ENCODE data around the gene CHMP4A.

The CHMP4A gene

DNA sequence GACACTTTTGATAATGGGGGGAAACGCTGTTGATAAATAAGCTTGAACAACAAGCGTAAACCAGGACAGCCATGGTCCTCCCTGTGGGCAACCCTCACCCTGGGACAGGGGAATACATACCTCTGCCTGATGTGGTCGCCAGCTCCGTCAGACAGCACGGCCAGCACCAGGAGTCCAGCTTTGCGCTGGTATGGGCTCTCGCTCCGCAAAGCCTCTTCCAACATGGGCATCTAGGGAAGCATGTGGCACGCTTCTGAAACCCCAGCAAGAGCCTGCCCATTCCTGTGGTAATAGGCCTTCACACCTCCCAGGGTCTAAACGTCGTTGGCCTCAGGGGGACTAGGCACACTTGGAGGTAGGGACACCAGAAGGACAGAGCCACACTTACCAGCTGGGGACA lies 27.5 kb downstream of the CHMP4A start:
- no peak for DNase-seq
- intact Hi-C loops (cut with DNase I) = no loop called here

DNA sequence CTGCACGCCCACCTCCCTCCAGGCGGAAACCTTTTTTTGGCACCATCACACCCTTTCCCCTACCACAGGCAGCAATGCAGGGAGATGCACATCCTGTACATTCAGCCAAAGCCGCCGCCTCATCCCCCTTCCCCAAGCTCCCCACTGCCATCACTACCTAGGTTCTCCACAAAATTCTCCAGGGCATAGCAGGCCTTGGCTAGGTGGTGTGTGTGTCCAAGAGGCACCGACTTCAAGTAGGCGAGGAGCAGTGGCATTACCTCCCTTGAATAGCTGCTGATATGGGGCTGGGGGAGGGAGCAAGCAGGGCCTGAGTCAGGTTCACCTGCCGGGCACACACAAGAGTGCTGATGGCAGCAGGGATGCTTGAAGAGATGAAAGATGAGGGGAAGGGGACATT lies 28.3 kb downstream of the CHMP4A start:
- DNase-seq = no peak
- intact Hi-C loops (cut with DNase I) = no loop called here

- no peak for DNase-seq
- intact Hi-C loops (cut with DNase I) = no loop called here
These were observed 29.0 kb downstream of the CHMP4A start for GRCh38 chr14:24184104-24184970.

DNA sequence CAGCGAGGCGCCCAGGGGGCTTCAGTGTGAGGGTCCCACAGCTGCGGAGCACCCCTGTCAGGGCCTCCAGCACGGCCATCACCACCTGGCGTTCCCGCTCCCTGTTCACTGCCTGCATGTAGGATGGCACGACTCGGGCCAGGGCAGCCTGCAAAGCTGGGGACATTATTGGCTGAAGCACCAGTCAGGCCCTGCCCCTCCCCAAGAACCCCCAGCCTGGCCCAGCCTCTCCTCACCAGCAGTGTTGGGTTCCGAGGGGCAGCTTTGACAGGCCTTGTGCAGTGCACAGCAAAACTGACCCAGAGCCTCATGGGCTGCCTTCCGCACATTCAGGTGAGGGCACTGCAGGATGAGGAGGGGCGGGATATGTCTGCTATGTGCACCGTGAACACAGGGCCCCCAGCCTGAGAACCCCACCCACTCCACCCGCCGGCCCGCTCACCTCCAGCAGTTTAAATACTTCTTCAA lies 30.2 kb downstream of the CHMP4A start:
- intact Hi-C loops (cut with DNase I) = no loop called here
- DNase-seq = peak in 1 of 42 donors; percentile 18

- DNase-seq = no peak
- intact Hi-C loops (cut with DNase I) = no loop called here
These were observed 31.0 kb downstream of the CHMP4A start for GRCh38 chr14:24182110-24182882.

DNA sequence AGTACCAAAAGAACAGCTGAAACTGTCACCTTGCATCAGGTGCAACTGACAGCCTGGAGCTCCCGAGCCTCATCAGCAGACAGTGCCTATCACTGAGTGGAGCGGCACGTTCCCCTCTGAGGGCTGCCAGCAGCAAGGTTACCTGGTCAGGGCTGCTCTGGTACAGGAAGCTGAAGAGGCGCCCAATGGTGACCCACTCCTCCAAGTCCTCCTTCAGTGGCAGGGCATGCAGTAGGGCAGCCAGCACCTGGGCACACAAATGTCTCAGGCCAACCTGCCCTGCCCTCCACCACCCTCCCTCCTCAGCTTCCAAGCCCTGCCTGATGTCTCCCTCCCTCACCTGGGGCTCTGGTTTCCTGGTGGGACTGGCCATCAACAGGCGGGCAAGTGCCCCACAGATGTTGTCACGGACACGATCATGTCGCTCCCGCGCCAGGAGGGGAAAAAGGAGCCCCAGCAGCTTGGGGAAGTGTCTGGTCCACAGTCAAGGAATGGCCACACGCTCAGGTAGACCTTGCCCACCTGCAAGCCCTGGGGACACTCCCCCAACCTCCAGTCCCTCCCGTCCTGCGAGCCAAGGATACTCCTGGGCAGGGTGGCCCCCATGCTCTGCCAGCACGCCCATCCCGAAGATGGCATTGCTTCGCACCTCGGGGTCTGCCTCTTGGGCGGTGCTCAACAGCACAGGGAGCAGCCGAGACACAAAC lies 31.8 kb downstream of the CHMP4A start:
- intact Hi-C loops (cut with DNase I) = no loop called here
- DNase-seq = no peak

DNA sequence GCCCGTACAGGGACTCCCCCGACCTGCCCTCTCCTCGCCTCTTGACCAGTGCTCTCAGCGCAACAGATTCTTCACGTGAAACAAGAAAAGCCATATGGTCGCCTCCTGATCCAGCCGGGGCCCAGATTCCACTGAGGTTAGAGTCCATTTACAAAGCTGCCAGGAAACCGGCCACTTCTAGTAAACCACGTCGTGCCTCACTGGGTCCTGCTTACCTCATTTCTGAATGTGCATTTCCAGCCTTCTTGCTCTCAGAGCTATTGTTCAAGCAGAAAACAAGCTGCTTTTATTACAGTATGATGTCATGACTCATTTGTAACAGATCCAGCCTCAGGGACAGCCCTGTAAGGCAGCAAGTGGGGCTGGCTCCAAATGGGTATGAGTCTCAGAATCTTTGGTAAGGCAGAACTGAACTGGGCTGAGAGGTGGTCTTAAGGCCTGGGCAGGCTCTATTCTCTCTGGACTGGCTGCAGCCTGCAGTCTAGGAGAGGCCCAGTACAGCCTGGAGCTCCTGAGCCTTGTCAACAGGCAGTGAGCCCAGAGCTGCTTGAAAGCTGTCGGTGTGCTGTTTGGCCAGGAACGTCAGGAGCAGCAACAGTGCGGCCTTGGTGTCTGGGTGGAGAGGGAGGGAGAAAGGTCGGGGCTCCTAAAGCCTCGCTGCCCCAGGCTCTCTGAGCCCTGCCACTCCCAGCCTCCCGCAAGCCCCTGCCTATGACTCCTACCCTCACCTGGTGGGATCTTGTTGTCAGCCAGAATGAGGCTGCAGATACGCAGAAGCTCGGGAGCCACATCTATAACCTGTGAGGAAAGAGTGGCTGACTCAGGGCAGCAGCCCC lies 33.1 kb downstream of the CHMP4A start:
- peak in 6 of 42 donors; percentile 33 to 72 (median 38) for DNase-seq

DNA sequence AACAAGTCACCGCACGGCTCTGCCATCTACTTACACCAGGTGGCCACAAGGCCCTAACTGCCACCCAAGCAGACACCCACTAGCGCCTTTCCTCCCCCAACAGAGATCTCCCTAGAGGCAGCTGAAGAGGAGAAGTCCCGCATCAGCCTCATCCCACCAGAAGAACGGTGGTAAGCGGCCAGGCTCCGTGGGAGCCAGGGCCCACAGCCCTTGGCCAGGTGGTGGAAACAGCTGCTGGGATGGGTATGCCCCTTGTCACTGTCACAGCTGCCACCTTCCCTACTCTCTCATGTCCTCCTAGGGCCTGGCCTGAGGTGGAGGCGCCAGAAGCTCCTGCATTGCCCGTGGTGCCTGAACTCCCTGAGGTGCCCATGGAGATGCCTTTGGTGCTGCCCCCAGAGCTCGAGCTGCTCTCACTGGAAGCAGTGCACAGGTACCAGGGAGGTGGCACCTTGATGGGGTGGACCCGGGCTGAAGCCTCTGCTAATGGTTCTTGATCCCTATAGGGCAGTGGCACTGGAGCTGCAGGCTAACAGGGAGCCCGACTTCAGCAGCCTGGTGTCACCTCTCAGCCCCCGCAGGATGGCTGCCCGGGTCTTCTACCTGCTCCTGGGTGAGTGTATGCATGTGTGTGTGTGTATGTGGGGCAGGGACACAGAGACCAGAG lies 33.9 kb downstream of the CHMP4A start:
- DNase-seq = no peak
- intact Hi-C loops (cut with DNase I) = no loop called here

More for the DNA sequence above, 33.1 kb downstream of the CHMP4A start:
- intact Hi-C loops (cut with DNase I) = no loop called here

DNA sequence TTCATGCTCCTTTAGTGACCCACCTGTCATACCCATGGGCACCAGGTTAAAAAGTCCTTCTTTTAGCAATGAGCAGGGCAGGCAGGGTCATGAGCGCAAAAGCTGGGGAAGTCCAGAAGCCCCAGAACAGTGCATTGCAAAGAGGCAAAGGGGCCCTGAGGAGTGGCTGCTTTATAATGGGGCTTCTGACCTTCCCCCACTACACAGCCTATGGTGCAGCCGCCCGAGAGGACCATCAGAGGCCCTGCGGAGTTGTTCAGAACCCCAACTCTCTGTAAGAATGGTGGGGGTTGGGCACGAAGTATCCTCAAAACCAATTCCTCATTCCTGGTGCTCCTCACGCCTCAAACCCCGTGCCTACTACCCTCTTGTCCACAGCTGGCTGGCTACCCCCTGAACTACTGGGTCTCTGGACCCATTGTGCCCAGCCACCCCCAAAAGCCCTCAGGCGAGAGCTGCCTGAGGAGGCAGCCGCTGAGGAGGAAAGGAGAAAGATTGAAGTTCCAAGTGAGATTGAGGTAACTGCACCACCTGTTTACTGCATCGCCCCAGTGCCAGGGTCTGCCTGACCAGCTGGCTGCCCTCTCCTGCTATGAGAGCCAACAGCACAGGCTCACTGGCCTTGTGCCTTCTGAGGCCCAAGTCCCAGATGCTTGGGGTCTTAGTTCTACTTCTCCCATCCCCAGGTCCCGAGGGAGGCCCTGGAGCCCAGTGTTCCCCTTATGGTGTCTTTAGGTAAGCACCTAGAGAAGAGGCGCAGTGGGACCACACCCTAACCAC lies 34.7 kb downstream of the CHMP4A start:
- intact Hi-C loops (cut with DNase I) = no loop called here
- no peak for DNase-seq

DNA sequence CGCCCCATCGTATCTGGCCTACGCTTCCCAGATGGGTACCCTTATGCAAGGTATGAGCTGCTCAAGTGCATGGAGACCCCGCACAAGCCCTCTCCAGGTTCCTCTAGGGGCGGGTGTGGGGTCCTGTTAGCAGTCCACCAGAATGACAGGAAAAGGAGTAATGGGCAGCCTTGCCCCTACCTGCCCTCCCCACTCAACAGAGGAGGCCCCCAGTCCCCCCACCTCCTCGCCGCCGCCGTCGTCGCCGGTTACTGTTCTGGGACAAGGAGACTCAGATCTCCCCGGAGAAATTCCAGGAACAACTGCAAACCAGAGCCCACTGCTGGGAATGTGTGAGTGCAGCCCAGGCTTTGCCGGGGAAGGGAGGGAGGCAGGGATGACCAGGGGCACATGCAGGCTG lies 35.4 kb downstream of the CHMP4A start:
- DNase-seq = no peak
- intact Hi-C loops (cut with DNase I) = no loop called here

DNA sequence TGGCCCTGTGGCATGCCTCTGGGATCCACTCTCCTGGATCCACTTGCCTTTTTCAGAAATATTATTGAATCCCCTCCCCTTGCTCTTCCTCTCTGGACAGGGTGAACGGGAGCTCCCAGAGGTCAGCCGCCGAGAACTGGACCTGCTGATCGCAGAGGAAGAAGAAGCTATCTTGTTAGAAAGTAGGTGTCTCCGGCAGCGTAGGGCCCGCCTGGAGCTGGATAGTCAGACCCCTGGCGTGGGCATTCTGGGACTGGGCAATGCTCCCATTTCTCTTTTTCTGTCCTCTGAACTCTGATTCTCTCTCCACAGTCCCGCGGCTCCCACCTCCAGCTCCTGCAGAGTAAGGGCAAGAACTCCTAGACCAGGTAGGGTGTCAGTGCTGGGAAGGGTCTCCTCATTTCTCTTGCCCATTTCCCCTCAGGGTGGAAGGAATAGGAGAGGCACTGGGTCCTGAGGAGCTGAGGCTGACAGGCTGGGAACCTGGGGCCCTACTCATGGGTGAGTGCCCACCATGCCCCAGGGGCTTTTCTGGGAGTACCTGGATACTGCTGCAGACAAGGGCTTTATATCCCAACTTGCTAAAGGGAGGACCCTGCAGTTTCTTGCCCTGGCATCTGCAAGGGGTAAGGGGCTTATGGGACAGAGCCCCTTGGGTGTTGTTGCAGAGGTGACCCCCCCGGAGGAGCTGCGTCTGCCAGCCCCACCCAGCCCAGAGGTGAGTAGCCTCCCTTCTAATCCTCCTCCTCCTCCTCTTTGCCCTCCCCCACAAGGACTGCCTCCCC lies 36.1 kb downstream of the CHMP4A start:
- no peak for DNase-seq
- intact Hi-C loops (cut with DNase I) = no loop called here

DNA sequence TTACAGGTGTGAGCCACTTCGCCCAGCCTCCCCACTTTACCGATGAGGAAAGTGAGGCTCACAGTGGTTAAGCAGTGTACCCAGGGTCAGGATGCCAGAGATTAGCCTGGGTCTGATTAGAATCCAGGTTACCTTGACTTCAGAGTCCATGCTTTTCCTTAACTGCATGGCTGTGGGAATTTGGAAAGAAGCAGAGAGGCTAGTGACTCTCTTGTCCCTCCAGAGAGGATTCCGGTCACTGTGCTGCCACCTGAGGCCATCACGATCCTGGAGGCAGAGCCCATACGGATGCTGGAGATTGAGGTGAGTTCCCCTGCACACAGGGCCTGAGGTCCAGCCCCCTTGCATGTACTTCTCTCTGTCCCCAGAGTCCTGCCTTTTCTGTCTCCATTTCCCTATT lies 36.7 kb downstream of the CHMP4A start:
- intact Hi-C loops (cut with DNase I) = no loop called here
- no peak for DNase-seq

DNA sequence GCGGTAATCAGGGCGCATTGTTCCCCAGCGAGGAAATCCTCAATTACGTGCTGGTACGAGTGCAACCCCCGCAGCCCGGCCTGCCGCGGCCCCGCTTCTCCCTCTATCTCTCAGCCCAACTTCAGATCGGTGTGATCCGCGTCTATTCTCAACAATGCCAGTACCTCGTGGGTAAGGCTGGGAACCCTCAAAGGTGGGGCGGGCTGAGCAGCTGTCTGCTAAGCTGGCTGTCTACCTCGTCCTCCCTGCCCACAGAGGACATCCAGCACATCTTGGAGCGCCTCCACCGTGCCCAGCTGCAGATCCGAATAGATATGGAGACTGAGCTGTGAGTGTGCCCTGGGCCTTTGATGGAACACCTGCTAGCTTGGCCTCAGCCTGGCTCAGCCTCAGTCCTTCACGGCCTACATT lies 40.4 kb downstream of the CHMP4A start:
- intact Hi-C loops (cut with DNase I) = no loop called here
- peak in 7 of 42 donors; percentile 15 to 46 (median 23) for DNase-seq

DNA sequence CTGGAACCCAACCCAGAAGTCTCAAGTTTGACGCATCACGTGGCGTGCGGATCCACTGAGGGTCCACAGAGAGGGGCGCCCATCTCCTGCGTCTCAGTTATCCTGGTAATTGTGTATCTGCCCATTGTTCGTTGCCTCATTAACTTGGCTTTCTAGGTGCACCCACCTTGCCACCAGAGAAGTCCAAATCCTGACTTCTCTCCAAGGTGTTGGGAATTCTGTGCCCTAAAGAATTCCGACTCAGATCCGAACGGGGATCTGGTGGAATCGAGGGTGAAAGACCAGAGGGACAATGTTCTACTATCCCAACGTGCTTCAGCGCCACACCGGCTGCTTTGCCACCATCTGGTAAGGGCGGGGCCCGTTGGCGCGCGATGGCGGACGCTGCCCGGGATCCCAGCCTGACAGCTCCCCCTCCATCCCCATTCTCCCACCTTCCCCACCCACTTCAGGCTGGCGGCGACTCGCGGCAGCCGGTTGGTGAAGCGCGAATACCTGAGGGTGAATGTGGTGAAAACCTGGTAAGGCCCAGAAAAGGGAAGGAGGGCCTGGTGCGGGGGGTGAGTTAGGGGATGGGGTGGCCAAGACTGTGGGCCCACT lies 40.9 kb downstream of the CHMP4A start:
- intact Hi-C loops (cut with DNase I) = no loop called here

GRCh38 chr14:24171422-24172260 lies 41.6 kb downstream of the CHMP4A start, which contains the start of gene REC8:
Gene REC8, plus strand, starts transcription at chr14:24172080. Its CDS starts 473 bp downstream, at chr14:24172553.
- intact Hi-C loops (cut with DNase I) = no loop called here
- DNase-seq = peak; percentile 87 to 99 (median 96)

More for the DNA sequence above, 40.9 kb downstream of the CHMP4A start:
- peak in 12 of 42 donors; percentile 21 to 55 (median 37) for DNase-seq

All from head of caudate nucleus (tissue), 42 donors.